ENCODE data around the gene SLK.

SLK gene

GRCh38 chr10:103958996-103959395 is 7.9 kb upstream of the SLK start:
- no peaks in the 10 kb centered on the region for H3K9me3 ChIP-seq (ENCODE audit: severe bottlenecking)
- H3K27me3 ChIP-seq (ENCODE audit: insufficient read depth, low read depth, severe bottlenecking): no peaks in the 10 kb centered on the region
- H3K4me3 ChIP-seq (ENCODE audit: low read depth, low read length): no peak overlapping the region
- H3K27ac ChIP-seq: no peak overlapping the region
- no peak for TF ChIP-seq CTCF (IDR thresholded peaks at IDR 0.05; ENCODE audit: low read depth, low read length)
- no peaks in the 10 kb centered on the region for H3K36me3 ChIP-seq
- no peak for DNase-seq

- no peaks in the 10 kb centered on the region for H3K27me3 ChIP-seq (ENCODE audit: insufficient read depth, low read depth, severe bottlenecking)
- DNase-seq: no peak
- no peaks in the 10 kb centered on the region for H3K9me3 ChIP-seq (ENCODE audit: severe bottlenecking)
- no peaks in the 10 kb centered on the region for H3K36me3 ChIP-seq
- H3K27ac ChIP-seq: no peak overlapping the region
- H3K4me3 ChIP-seq (ENCODE audit: low read depth, low read length): no peak overlapping the region
- no peak for TF ChIP-seq CTCF (IDR thresholded peaks at IDR 0.05; ENCODE audit: low read depth, low read length)
Observed at GRCh38 chr10:103960103-103960502, 6.8 kb upstream of the SLK start.

GRCh38 chr10:103967448-103968071 is 620 bp downstream of the SLK start:
- DNase-seq: no peak
- peak overlapping the region; percentile 49 for H3K4me3 ChIP-seq (ENCODE audit: low read depth, low read length)

GRCh38 chr10:103968441-103969391 is 1.8 kb downstream of the SLK start:
- H3K36me3 ChIP-seq: peaks cover 10% of the 10 kb centered on the region
- H3K4me3 ChIP-seq (ENCODE audit: low read depth, low read length): peak overlapping the region; percentile 49
- no peaks in the 10 kb centered on the region for H3K9me3 ChIP-seq (ENCODE audit: severe bottlenecking)
- no peak for DNase-seq
- no peaks in the 10 kb centered on the region for H3K27me3 ChIP-seq (ENCODE audit: insufficient read depth, low read depth, severe bottlenecking)
- no peak for TF ChIP-seq CTCF (IDR thresholded peaks at IDR 0.05; ENCODE audit: low read depth, low read length)
- H3K27ac ChIP-seq: no peak overlapping the region

More at GRCh38 chr10:103967448-103968071, 620 bp downstream of the SLK start:
- Histone ChIP-seq H3K36me3 (peaks cover 10% of the 10 kb centered on the region; the same call in 1 of the 2 replicates), H3K27ac (peak overlapping the region; percentile 89), H3K9me3 (ENCODE audit: severe bottlenecking) (no peaks in the 10 kb centered on the region), H3K27me3 (ENCODE audit: insufficient read depth, low read depth, severe bottlenecking) (no peaks in the 10 kb centered on the region)
- TF ChIP-seq CTCF (IDR thresholded peaks at IDR 0.05; ENCODE audit: low read depth, low read length): no peak

GRCh38 chr10:103969436-103969835 is 2.5 kb downstream of the SLK start:
- Histone ChIP-seq H3K36me3 (peaks cover 10% of the 10 kb centered on the region), H3K27ac (no peak overlapping the region), H3K9me3 (ENCODE audit: severe bottlenecking) (no peaks in the 10 kb centered on the region), H3K4me3 (ENCODE audit: low read depth, low read length) (no peak overlapping the region; the same call in 1 of the 2 replicates), H3K27me3 (ENCODE audit: insufficient read depth, low read depth, severe bottlenecking) (no peaks in the 10 kb centered on the region)
- no peak for DNase-seq
- TF ChIP-seq CTCF (IDR thresholded peaks at IDR 0.05; ENCODE audit: low read depth, low read length): no peak

All from WERI-Rb-1 (cell line).